HG02610 (cell line): Measurements from ENCODE around the gene FOXD4.
A peak's percentile ranks its signal among the peaks of the same experiment; 100 is the strongest.
"Not testable (repeated sequence)": the region's sequence is repeated elsewhere in the genome, so short reads cannot be mapped to it uniquely, and the experiment has no call there.

ENCODE experiments used
- ATAC-seq: cut with Tn5 transposase; IDR thresholded peaks from one replicate; pipeline ENCODE4 v1.9.1; 2021; ENCODE audit warnings: mild to moderate bottlenecking, moderate library complexity; ENCODE audit not compliant: unreplicated experiment

FOXD4 gene

GRCh38 chr9:94323-94722 is 23.9 kb downstream of the FOXD4 start:
- ATAC-seq: not testable (repeated sequence)

GRCh38 chr9:93909-94308 is 24.3 kb downstream of the FOXD4 start:
- ATAC-seq: not testable (repeated sequence)

GRCh38 chr9:90851-91250 is 27.4 kb downstream of the FOXD4 start:
- ATAC-seq: not testable (repeated sequence)

GRCh38 chr9:88396-89037 is 29.7 kb downstream of the FOXD4 start:
- ATAC-seq: peak; percentile 65

GRCh38 chr9:87860-88259 is 30.4 kb downstream of the FOXD4 start:
- ATAC-seq: not testable (repeated sequence)

GRCh38 chr9:87105-87504 is 31.1 kb downstream of the FOXD4 start:
- ATAC-seq: not testable (repeated sequence)

- not testable (repeated sequence) for ATAC-seq
Measured at GRCh38 chr9:86697-87096, 31.5 kb downstream of the FOXD4 start.

GRCh38 chr9:82932-83689 is 35.1 kb downstream of the FOXD4 start:
- ATAC-seq: not testable (repeated sequence)

GRCh38 chr9:78333-78732 is 39.9 kb downstream of the FOXD4 start:
- not testable (repeated sequence) for ATAC-seq

- not testable (repeated sequence) for ATAC-seq
Measured at GRCh38 chr9:76389-76788, 41.8 kb downstream of the FOXD4 start.

GRCh38 chr9:73900-74525 is 44.2 kb downstream of the FOXD4 start:
- not testable (repeated sequence) for ATAC-seq

GRCh38 chr9:73076-73899 is 44.9 kb downstream of the FOXD4 start:
- ATAC-seq: not testable (repeated sequence)
